Astrocyte of the cerebellum (primary cell): ENCODE results near the gene MVB12A.

ENCODE experiments used
- DNase-seq: peaks from one replicate; pipeline ENCODE4 v3.0.0-alpha.2; 2011; ENCODE audit warnings: low read depth
- H3K4me3 ChIP-seq: 2 replicates; pipeline ENCODE4 v1.5.1; 2011; ENCODE audit warnings: mild to moderate bottlenecking, low read depth, low read length, moderate library complexity
- CTCF ChIP-seq: IDR thresholded peaks from 2 replicates; pipeline ENCODE4 v1.5.1; 2012; ENCODE audit warnings: low read length, low read depth, moderate library complexity, mild to moderate bottlenecking; ENCODE audit errors: missing control alignments
- in situ Hi-C: cut with HindIII; loops from 2 replicates; pipeline ENCODE4 v1.10.0; 2017; ENCODE audit warnings: low sequenced_read_pairs

The MVB12A gene

GRCh38 chr19:17460372-17461230, 40.8 kb downstream of the MVB12A start, which contains the start of gene NXNL1:
Gene NXNL1 (minus strand): TSS chr19:17460926. CDS start chr19:17460869, 57 bp downstream.
- in situ Hi-C loops = no loop called here
- TF ChIP-seq CTCF = no peak
- DNase-seq = no peak
- H3K4me3 ChIP-seq = no peak within 1 kb of the TSS

GRCh38 chr19:17466487-17466850, 46.6 kb downstream of the MVB12A start:
- in situ Hi-C loops = no loop called here
- no peak overlapping the region for H3K4me3 ChIP-seq
- DNase-seq = no peak
- no peak for TF ChIP-seq CTCF

- in situ Hi-C loops = no loop called here
- DNase-seq = no peak
- H3K4me3 ChIP-seq = no peak overlapping the region
- TF ChIP-seq CTCF = no peak
Observed at GRCh38 chr19:17467471-17468301, 47.8 kb downstream of the MVB12A start.

GRCh38 chr19:17468302-17469091, 48.6 kb downstream of the MVB12A start:
- in situ Hi-C loops = no loop called here
- DNase-seq = no peak
- H3K4me3 ChIP-seq = peak overlapping the region; percentile 66
- no peak for TF ChIP-seq CTCF

GRCh38 chr19:17469092-17469480, 49.2 kb downstream of the MVB12A start:
- peak overlapping the region; percentile 66 for H3K4me3 ChIP-seq
- in situ Hi-C loops = no loop called here
- no peak for TF ChIP-seq CTCF
- peak; percentile 6 for DNase-seq

- peak; percentile 82 for DNase-seq
- in situ Hi-C loops = no loop called here
- TF ChIP-seq CTCF = no peak
- peak overlapping the region; percentile 66 for H3K4me3 ChIP-seq
Observed at GRCh38 chr19:17469481-17470067, 49.7 kb downstream of the MVB12A start.
